Trophoblast cell (in vitro differentiated cells and primary cell): ENCODE measurements around the gene PLXDC2.
A peak's percentile ranks its signal among the peaks of the same experiment; 100 is the strongest.

ENCODE experiments used
- DNase-seq, 2 donors: peaks; one replicate each; pipeline ENCODE4 v3.0.0-alpha.2; 2016
- H2AFZ ChIP-seq: 2 replicates; pipeline ENCODE4 v1.6.1; 2013; ENCODE audit warnings: low read length, moderate library complexity, mild to moderate bottlenecking; ENCODE audit not compliant: insufficient read depth, poor library complexity
- H2AK5ac ChIP-seq: 2 replicates; pipeline ENCODE4 v1.6.1; 2013; ENCODE audit warnings: mild to moderate bottlenecking, low read length
- H2BK120ac ChIP-seq: 2 replicates; pipeline ENCODE4 v1.6.1; 2013; ENCODE audit warnings: low read length, mild to moderate bottlenecking, moderate library complexity; ENCODE audit not compliant: insufficient read depth, poor library complexity
- H2BK12ac ChIP-seq: 2 replicates; pipeline ENCODE4 v1.6.1; 2013; ENCODE audit warnings: mild to moderate bottlenecking, low read length, moderate library complexity
- H2BK5ac ChIP-seq: 2 replicates; pipeline ENCODE4 v1.6.1; 2013; ENCODE audit warnings: low read length, low read depth, moderate library complexity, mild to moderate bottlenecking; ENCODE audit not compliant: poor library complexity
- H3K14ac ChIP-seq: 2 replicates; pipeline ENCODE4 v1.6.1; 2013; ENCODE audit warnings: mild to moderate bottlenecking, low read length
- H3K18ac ChIP-seq: 2 replicates; pipeline ENCODE4 v1.6.1; 2013; ENCODE audit warnings: mild to moderate bottlenecking, low read length
- H3K23ac ChIP-seq: 2 replicates; pipeline ENCODE4 v1.6.1; 2013; ENCODE audit warnings: low read length
- H3K27ac ChIP-seq: 2 replicates; pipeline ENCODE4 v1.5.1; 2013; ENCODE audit warnings: low read depth, mild to moderate bottlenecking, inconsistent platforms, low read length, moderate library complexity
- H3K27me3 ChIP-seq: 2 replicates; pipeline ENCODE4 v1.6.1; 2013; ENCODE audit warnings: inconsistent platforms, mild to moderate bottlenecking, low read length, moderate library complexity; ENCODE audit not compliant: insufficient read depth
- H3K36me3 ChIP-seq, 2 experiments: 1 replicate in 1 of 2; 2 replicates in 1 of 2; pipeline ENCODE4 v1.6.1; 2013; ENCODE audit warnings: low read length in 2 of 2, mild to moderate bottlenecking in 2 of 2, moderate library complexity in 1 of 2; ENCODE audit not compliant: insufficient read depth in 2 of 2, control insufficient read depth in 1 of 2
- H3K4ac ChIP-seq: 2 replicates; pipeline ENCODE4 v1.6.1; 2013; ENCODE audit warnings: low read depth, mild to moderate bottlenecking, low read length, moderate library complexity
- H3K4me1 ChIP-seq, 2 experiments: 1 replicate in 1 of 2; 2 replicates in 1 of 2; pipeline ENCODE4 v1.6.1; 2013; ENCODE audit warnings: low read length in 2 of 2, mild to moderate bottlenecking in 2 of 2, moderate library complexity in 1 of 2; ENCODE audit not compliant: insufficient read depth in 2 of 2, control insufficient read depth in 1 of 2
- H3K4me2 ChIP-seq: 2 replicates; pipeline ENCODE4 v1.6.1; 2013; ENCODE audit warnings: inconsistent platforms, mild to moderate bottlenecking, low read length, moderate library complexity
- H3K4me3 ChIP-seq: 2 replicates; pipeline ENCODE4 v1.5.1; 2013; ENCODE audit warnings: mild to moderate bottlenecking, low read depth, low read length, inconsistent platforms
- H3K79me1 ChIP-seq: one replicate; pipeline ENCODE4 v1.6.1; 2013; ENCODE audit warnings: low read length
- H3K79me2 ChIP-seq: 2 replicates; pipeline ENCODE4 v1.6.1; 2013; ENCODE audit warnings: low read length, mild to moderate bottlenecking; ENCODE audit not compliant: control insufficient read depth, insufficient read depth, poor library complexity
- H3K9ac ChIP-seq: 2 replicates; pipeline ENCODE4 v1.6.1; 2013; ENCODE audit warnings: mild to moderate bottlenecking, low read length
- H3K9me3 ChIP-seq: 2 replicates; pipeline ENCODE4 v1.6.1; 2013; ENCODE audit warnings: low read depth, mild to moderate bottlenecking, control low read depth, inconsistent platforms, low read length; ENCODE audit not compliant: insufficient read depth
- H4K12ac ChIP-seq: 2 replicates; pipeline ENCODE4 v1.6.1; 2013; ENCODE audit warnings: low read depth, mild to moderate bottlenecking, low read length, moderate library complexity
- H4K8ac ChIP-seq: 2 replicates; pipeline ENCODE4 v1.6.1; 2013; ENCODE audit warnings: low read depth, mild to moderate bottlenecking, low read length, moderate library complexity
- H4K91ac ChIP-seq: one replicate; pipeline ENCODE4 v1.6.1; 2013; ENCODE audit warnings: low read depth, mild to moderate bottlenecking, low read length, moderate library complexity
- WGBS: extraction: QIAGEN DNeasy Blood & Tissue Kit; methylation state at CpG from one replicate; pipeline ENCODE4 v1.1.7; 2013; ENCODE audit warnings: missing lambda C conversion rate; ENCODE audit not compliant: insufficient read length, insufficient coverage; ENCODE audit errors: extremely low coverage; 5-methylcytosine and 5-hydroxymethylcytosine counted together

Gene PLXDC2

DNA sequence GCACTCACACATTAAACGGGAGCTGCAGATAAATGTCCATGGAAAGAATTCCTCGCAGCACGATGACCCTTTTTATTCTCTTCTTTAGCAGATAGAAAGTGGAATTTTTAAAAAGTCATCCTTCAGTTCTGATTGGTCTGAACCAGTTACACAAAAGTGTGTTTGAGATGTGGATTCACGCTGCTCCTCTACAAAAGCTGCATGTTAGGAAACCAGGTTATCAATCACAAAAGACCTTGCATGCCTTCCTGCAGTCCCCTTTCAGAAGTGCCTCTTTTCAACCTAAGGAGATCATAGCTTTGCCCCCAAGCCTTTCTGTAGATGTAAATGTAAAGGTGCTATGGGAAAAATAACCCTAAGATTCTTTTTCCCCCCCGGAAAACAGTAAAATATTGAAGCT lies 299.7 kb downstream of the PLXDC2 start:
- H2BK12ac ChIP-seq, result no peak overlapping the region
- H3K23ac ChIP-seq, result no peak overlapping the region

DNA sequence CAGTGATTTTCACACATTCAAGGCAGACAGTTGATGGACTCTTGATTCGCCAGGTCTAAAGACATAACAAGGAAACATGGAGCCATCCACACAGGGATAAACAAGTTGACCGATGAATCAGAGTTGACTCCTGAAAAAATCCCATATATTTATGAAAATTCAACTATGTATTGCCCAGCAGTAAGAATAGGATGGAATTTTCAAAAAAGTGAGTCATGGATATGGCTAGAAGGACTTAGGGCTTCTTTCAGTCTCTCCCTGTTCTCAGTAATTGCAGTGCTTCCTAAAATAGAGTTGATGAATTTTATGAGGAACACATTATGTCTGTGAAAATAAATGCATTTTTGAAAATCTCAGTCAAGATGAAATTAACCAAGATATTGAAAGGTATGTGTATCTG lies 301.2 kb downstream of the PLXDC2 start:
- Histone ChIP-seq H3K4ac (no peak overlapping the region), H2BK5ac (no peak overlapping the region), H4K12ac (no peak overlapping the region), H3K14ac (no peak overlapping the region), H3K4me1 (no peaks in the 10 kb centered on the region), H3K36me3 (no peaks in the 10 kb centered on the region), H2BK120ac (no peak overlapping the region), H3K27me3 (no peaks in the 10 kb centered on the region), H2AFZ (no peak overlapping the region), H3K9ac (no peak overlapping the region), H4K91ac (no peak overlapping the region), H3K4me2 (no peak overlapping the region), H3K18ac (no peak overlapping the region), H3K27ac (no peak overlapping the region), H2AK5ac (no peak overlapping the region), H2BK12ac (no peak overlapping the region), H3K79me1 (no peaks in the 10 kb centered on the region), H3K9me3 (no peaks in the 10 kb centered on the region), H3K79me2 (no peaks in the 10 kb centered on the region), H3K4me3 (no peak overlapping the region), H3K23ac (no peak overlapping the region), H4K8ac (no peak overlapping the region)
- DNase-seq, result no peak
- no CpG with 5 or more reads among the region's 2 CpGs for WGBS

More for the DNA sequence above, 299.7 kb downstream of the PLXDC2 start:
- Histone ChIP-seq H3K79me1 (no peaks in the 10 kb centered on the region), H2BK120ac (no peak overlapping the region), H3K4me2 (no peak overlapping the region), H3K36me3 (no peaks in the 10 kb centered on the region), H2BK5ac (no peak overlapping the region), H4K91ac (no peak overlapping the region), H4K8ac (no peak overlapping the region), H4K12ac (no peak overlapping the region), H2AK5ac (no peak overlapping the region), H3K4me3 (no peak overlapping the region), H3K27ac (no peak overlapping the region), H3K4ac (no peak overlapping the region), H3K4me1 (no peaks in the 10 kb centered on the region), H3K18ac (no peak overlapping the region), H3K14ac (no peak overlapping the region), H2AFZ (no peak overlapping the region), H3K9me3 (no peaks in the 10 kb centered on the region), H3K27me3 (no peaks in the 10 kb centered on the region), H3K9ac (no peak overlapping the region), H3K79me2 (no peaks in the 10 kb centered on the region)
- no CpG with 5 or more reads among the region's 5 CpGs for WGBS
- DNase-seq, result no peak

DNA sequence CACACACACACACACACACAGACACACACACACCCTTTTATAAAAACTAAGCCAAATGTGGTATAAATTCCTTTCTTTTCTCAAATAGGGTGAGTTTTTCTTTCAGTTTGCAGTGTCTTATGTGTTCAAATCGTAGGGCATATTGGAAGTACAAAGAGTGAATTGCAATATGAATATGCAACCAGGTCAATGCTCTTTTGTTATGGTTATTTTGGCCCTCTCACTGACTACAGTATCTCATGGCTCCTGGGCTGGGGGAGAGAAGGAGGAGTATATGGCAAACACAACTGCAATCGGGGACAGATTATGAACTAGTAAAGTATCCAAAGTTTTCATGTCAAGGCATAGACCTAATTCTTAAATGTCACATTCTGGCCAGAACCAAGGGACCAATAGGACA lies 301.9 kb downstream of the PLXDC2 start:
- H3K14ac ChIP-seq, result no peak overlapping the region
- no peak overlapping the region for H2BK12ac ChIP-seq
- no peak overlapping the region for H4K8ac ChIP-seq
- H3K4me1 ChIP-seq, result no peaks in the 10 kb centered on the region
- H4K91ac ChIP-seq, result no peak overlapping the region
- H3K4ac ChIP-seq, result no peak overlapping the region
- no peak overlapping the region for H3K18ac ChIP-seq
- no peak overlapping the region for H3K4me3 ChIP-seq
- WGBS, result no CpG with 5 or more reads among the region's 2 CpGs
- no peak overlapping the region for H2AK5ac ChIP-seq
- H2BK120ac ChIP-seq, result no peak overlapping the region
- H3K27me3 ChIP-seq, result no peaks in the 10 kb centered on the region
- no peak overlapping the region for H3K4me2 ChIP-seq
- H3K27ac ChIP-seq, result no peak overlapping the region
- H4K12ac ChIP-seq, result no peak overlapping the region
- H3K79me1 ChIP-seq, result no peaks in the 10 kb centered on the region
- H3K36me3 ChIP-seq, result no peaks in the 10 kb centered on the region
- no peaks in the 10 kb centered on the region for H3K9me3 ChIP-seq
- no peak overlapping the region for H3K23ac ChIP-seq
- H3K79me2 ChIP-seq, result no peaks in the 10 kb centered on the region
- no peak overlapping the region for H2BK5ac ChIP-seq
- no peak overlapping the region for H2AFZ ChIP-seq
- DNase-seq, result no peak
- H3K9ac ChIP-seq, result no peak overlapping the region

DNA sequence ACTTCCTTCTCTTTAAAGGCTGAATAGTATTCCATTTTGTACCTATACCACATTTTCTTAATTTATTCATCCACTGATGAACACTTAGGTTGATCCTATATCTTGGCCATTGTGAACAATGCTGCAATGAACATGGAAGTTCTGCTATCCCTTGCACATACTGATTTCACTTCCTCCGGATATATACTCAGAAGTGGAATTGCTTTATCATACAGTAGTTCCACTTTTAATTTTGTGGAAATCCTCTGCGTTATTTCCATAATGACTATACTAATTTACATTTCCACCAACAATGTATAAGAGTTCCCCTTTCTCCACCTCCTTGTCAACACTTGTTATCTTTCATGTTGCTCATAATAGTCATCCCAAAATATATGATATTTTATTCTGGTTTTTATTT lies 312.6 kb downstream of the PLXDC2 start:
- Histone ChIP-seq H3K36me3 (no peaks in the 10 kb centered on the region), H4K12ac (no peak overlapping the region), H3K14ac (no peak overlapping the region), H2BK12ac (no peak overlapping the region), H3K4me1 (no peaks in the 10 kb centered on the region), H2AK5ac (no peak overlapping the region), H3K27ac (no peak overlapping the region), H3K27me3 (no peaks in the 10 kb centered on the region), H3K9ac (no peak overlapping the region), H3K9me3 (no peaks in the 10 kb centered on the region), H2AFZ (no peak overlapping the region), H3K18ac (no peak overlapping the region), H4K8ac (no peak overlapping the region), H3K23ac (no peak overlapping the region), H3K79me1 (no peaks in the 10 kb centered on the region), H3K79me2 (no peaks in the 10 kb centered on the region), H4K91ac (no peak overlapping the region), H2BK120ac (no peak overlapping the region), H3K4me3 (no peak overlapping the region), H2BK5ac (no peak overlapping the region), H3K4me2 (no peak overlapping the region), H3K4ac (no peak overlapping the region)
- DNase-seq, result peak in 1 of 2 donors; percentile 4
- WGBS, result no CpG with 5 or more reads among the region's 2 CpGs
